Choroid plexus epithelial cell (primary cell): ENCODE measurements around the gene VAX1.

Source experiments
- DNase-seq: peaks from one replicate; pipeline ENCODE4 v3.0.0-alpha.2; 2010; ENCODE audit warnings: low read depth
- H3K4me3 ChIP-seq: 2 replicates; pipeline ENCODE4 v1.5.1; 2011; ENCODE audit warnings: low read depth, mild to moderate bottlenecking, control low read depth, low read length, moderate library complexity
- CTCF ChIP-seq: conservative IDR thresholded peaks from 2 replicates; pipeline ENCODE4 v1.5.1; 2011; ENCODE audit warnings: low read depth, mild to moderate bottlenecking, control low read depth, inconsistent platforms, low read length, moderate library complexity

The VAX1 gene

GRCh38 chr10:117167346-117167788 is 29.3 kb upstream of the VAX1 start:
- no peak for TF ChIP-seq CTCF
- no peak overlapping the region for H3K4me3 ChIP-seq
- no peak for DNase-seq

- TF ChIP-seq CTCF, result no peak
- no peak overlapping the region for H3K4me3 ChIP-seq
- no peak for DNase-seq
These were observed 28.6 kb upstream of the VAX1 start for GRCh38 chr10:117166418-117167345.

- peak; percentile 52 for DNase-seq
- peak; percentile 74 for TF ChIP-seq CTCF
- H3K4me3 ChIP-seq, result no peak overlapping the region
These were observed 27.7 kb upstream of the VAX1 start for GRCh38 chr10:117165538-117166417.

- DNase-seq, result no peak
- no peak overlapping the region for H3K4me3 ChIP-seq
- TF ChIP-seq CTCF, result no peak
These were observed 26.8 kb upstream of the VAX1 start for GRCh38 chr10:117164592-117165537.

- no peak for DNase-seq
- TF ChIP-seq CTCF, result no peak
- H3K4me3 ChIP-seq, result no peak overlapping the region
These were observed 26.0 kb upstream of the VAX1 start for GRCh38 chr10:117163954-117164548.
